HEK293 (cell line): ENCODE results near the gene COMMD6.

Source experiments
- BCL11A ChIP-seq: fragments of 450-650 bp; formaldehyde crosslinking; IDR thresholded peaks from 2 replicates; pipeline ENCODE4 v1.5.1; 2016; ENCODE audit warnings: low read depth, missing biosample characterization, missing genetic modification characterization
- GLI2 ChIP-seq: fragments of 450-650 bp; formaldehyde crosslinking; IDR thresholded peaks from 2 replicates; pipeline ENCODE4; 2017; ENCODE audit warnings: missing biosample characterization, missing genetic modification characterization, low read depth, borderline replicate concordance
- GLI4 ChIP-seq: fragments of 450-650 bp; formaldehyde crosslinking; IDR thresholded peaks from 2 replicates; pipeline ENCODE4 v1.5.1; 2016; ENCODE audit warnings: missing biosample characterization, missing genetic modification characterization
- KLF7 ChIP-seq: fragments of 450-650 bp; formaldehyde crosslinking; IDR thresholded peaks from 2 replicates; pipeline ENCODE4 v1.5.1; 2016; ENCODE audit warnings: missing biosample characterization, missing genetic modification characterization, borderline replicate concordance
- MEIS1 ChIP-seq: sonication (generic); formaldehyde crosslinking; IDR thresholded peaks from 2 replicates; pipeline ENCODE4 v1.8.1; 2022; ENCODE audit warnings: missing genetic modification reagents, mild to moderate bottlenecking, borderline replicate concordance
- RBAK ChIP-seq: fragments of 450-650 bp; formaldehyde crosslinking; IDR thresholded peaks from 2 replicates; pipeline ENCODE4 v1.5.1; 2016; ENCODE audit warnings: missing biosample characterization, missing genetic modification characterization
- SP3 ChIP-seq: fragments of 450-650 bp; formaldehyde crosslinking; IDR thresholded peaks from 2 replicates; pipeline ENCODE4 v1.5.1; 2016; ENCODE audit warnings: missing biosample characterization, missing genetic modification characterization
- YY1 ChIP-seq: fragments of 450-650 bp; formaldehyde crosslinking; IDR thresholded peaks from 2 replicates; pipeline ENCODE4 v1.5.1; 2018; ENCODE audit warnings: missing biosample characterization, missing genetic modification characterization
- ZBTB20 ChIP-seq: fragments of 450-650 bp; formaldehyde crosslinking; IDR thresholded peaks from 2 replicates; pipeline ENCODE4 v1.5.1; 2016; ENCODE audit warnings: missing biosample characterization, missing genetic modification characterization
- ZBTB49 ChIP-seq: fragments of 450-650 bp; formaldehyde crosslinking; IDR thresholded peaks from 2 replicates; pipeline ENCODE4 v1.5.1; 2016; ENCODE audit warnings: missing biosample characterization, missing genetic modification characterization, low read depth
- ZNF114 ChIP-seq: fragments of 450-650 bp; formaldehyde crosslinking; IDR thresholded peaks from 2 replicates; pipeline ENCODE4 v1.5.0; 2017; ENCODE audit warnings: missing biosample characterization, missing genetic modification characterization
- ZNF202 ChIP-seq: fragments of 450-650 bp; formaldehyde crosslinking; IDR thresholded peaks from 2 replicates; pipeline ENCODE4 v1.5.1; 2016; ENCODE audit warnings: missing biosample characterization, missing genetic modification characterization, borderline replicate concordance
- ZNF214 ChIP-seq: fragments of 450-650 bp; formaldehyde crosslinking; IDR thresholded peaks from 2 replicates; pipeline ENCODE4 v1.5.1; 2017; ENCODE audit warnings: missing biosample characterization, mild to moderate bottlenecking, missing genetic modification characterization, borderline replicate concordance
- ZNF248 ChIP-seq: fragments of 450-650 bp; formaldehyde crosslinking; IDR thresholded peaks from 2 replicates; pipeline ENCODE4 v1.5.1; 2017; ENCODE audit warnings: missing biosample characterization, missing genetic modification characterization
- ZNF350 ChIP-seq: fragments of 450-650 bp; formaldehyde crosslinking; IDR thresholded peaks from 2 replicates; pipeline ENCODE4 v1.5.0; 2017; ENCODE audit warnings: missing biosample characterization, mild to moderate bottlenecking, missing genetic modification characterization
- ZNF404 ChIP-seq: fragments of 450-650 bp; formaldehyde crosslinking; IDR thresholded peaks from 2 replicates; pipeline ENCODE4 v1.5.1; 2017; ENCODE audit warnings: missing biosample characterization, missing genetic modification characterization
- ZNF600 ChIP-seq: fragments of 450-650 bp; formaldehyde crosslinking; IDR thresholded peaks from 2 replicates; pipeline ENCODE4 v1.5.1; 2016; ENCODE audit warnings: missing biosample characterization, missing genetic modification characterization
- ZNF660 ChIP-seq: fragments of 450-650 bp; IDR thresholded peaks from 2 replicates; pipeline ENCODE4 v1.5.1; 2018; ENCODE audit warnings: missing biosample characterization, mild to moderate bottlenecking, missing genetic modification characterization
- ZNF664 ChIP-seq: fragments of 450-650 bp; formaldehyde crosslinking; IDR thresholded peaks from 2 replicates; pipeline ENCODE4 v1.5.1; 2016; ENCODE audit warnings: missing biosample characterization, missing genetic modification characterization
- ZNF677 ChIP-seq: fragments of 450-650 bp; IDR thresholded peaks from 2 replicates; pipeline ENCODE4 v1.5.0; 2018; ENCODE audit warnings: missing biosample characterization, mild to moderate bottlenecking, missing genetic modification characterization, moderate library complexity
- ZNF692 ChIP-seq: fragments of 450-650 bp; formaldehyde crosslinking; IDR thresholded peaks from 2 replicates; pipeline ENCODE4 v1.5.1; 2016; ENCODE audit warnings: missing biosample characterization, missing genetic modification characterization
- ZNF701 ChIP-seq: fragments of 450-650 bp; formaldehyde crosslinking; IDR thresholded peaks from 2 replicates; pipeline ENCODE4 v1.5.1; 2016; ENCODE audit warnings: missing biosample characterization, missing genetic modification characterization
- ZNF776 ChIP-seq: fragments of 450-650 bp; formaldehyde crosslinking; IDR thresholded peaks from 2 replicates; pipeline ENCODE4 v1.5.0; 2017; ENCODE audit warnings: missing biosample characterization, missing genetic modification characterization, borderline replicate concordance
- ZNF785 ChIP-seq: fragments of 450-650 bp; formaldehyde crosslinking; IDR thresholded peaks from 2 replicates; pipeline ENCODE4 v1.5.1; 2016; ENCODE audit warnings: missing biosample characterization, missing genetic modification characterization
- ZNF843 ChIP-seq: fragments of 450-650 bp; formaldehyde crosslinking; IDR thresholded peaks from 2 replicates; pipeline ENCODE4 v1.5.1; 2016; ENCODE audit warnings: missing biosample characterization, missing genetic modification characterization
- TF ChIP-seq, protein P1 (sequence below): IDR thresholded peaks from 2 replicates; pipeline ENCODE4 v1.6.1; 2011; ENCODE audit warnings: mild to moderate bottlenecking, low read depth, low read length, borderline replicate concordance
- TF ChIP-seq, protein P2 (sequence below): fragments of 450-650 bp; formaldehyde crosslinking; IDR thresholded peaks from 2 replicates; pipeline ENCODE4 v1.5.1; 2017; ENCODE audit warnings: missing biosample characterization, missing genetic modification characterization
- TF ChIP-seq, protein P3 (sequence below): fragments of 450-650 bp; formaldehyde crosslinking; IDR thresholded peaks from 2 replicates; pipeline ENCODE4 v1.5.1; 2016; ENCODE audit warnings: missing biosample characterization, missing genetic modification characterization
- TF ChIP-seq, protein P4 (sequence below): fragments of 450-650 bp; formaldehyde crosslinking; IDR thresholded peaks from 2 replicates; pipeline ENCODE4 v1.5.1; 2017; ENCODE audit warnings: missing biosample characterization, missing genetic modification characterization

COMMD6 gene

GRCh38 chr13:75480671-75481175 lies 56.9 kb downstream of the COMMD6 start (continued):
- TF ChIP-seq ZNF701 (tag by site-specific recombination), result no peak
- no peak for TF ChIP-seq ZNF677 (tag by site-specific recombination)
- no peak for TF ChIP-seq ZNF202
- no peak for TF ChIP-seq ZNF404 (tag by site-specific recombination)
- TF ChIP-seq KLF7 (tag by site-specific recombination), result peak; percentile 86
- TF ChIP-seq ZNF600, result peak; percentile 97
- peak; percentile 98 for TF ChIP-seq GLI4 (tag by site-specific recombination)
- TF ChIP-seq ZNF776 (tag by site-specific recombination), result no peak
- no peak for TF ChIP-seq ZNF248 (tag by site-specific recombination)
- TF ChIP-seq ZNF843 (tag by site-specific recombination), result peak; percentile 72
- TF ChIP-seq ZBTB20 (tag by site-specific recombination), result peak; percentile 23; the same call in 1 of the 2 replicates
- TF ChIP-seq, protein P1, sequence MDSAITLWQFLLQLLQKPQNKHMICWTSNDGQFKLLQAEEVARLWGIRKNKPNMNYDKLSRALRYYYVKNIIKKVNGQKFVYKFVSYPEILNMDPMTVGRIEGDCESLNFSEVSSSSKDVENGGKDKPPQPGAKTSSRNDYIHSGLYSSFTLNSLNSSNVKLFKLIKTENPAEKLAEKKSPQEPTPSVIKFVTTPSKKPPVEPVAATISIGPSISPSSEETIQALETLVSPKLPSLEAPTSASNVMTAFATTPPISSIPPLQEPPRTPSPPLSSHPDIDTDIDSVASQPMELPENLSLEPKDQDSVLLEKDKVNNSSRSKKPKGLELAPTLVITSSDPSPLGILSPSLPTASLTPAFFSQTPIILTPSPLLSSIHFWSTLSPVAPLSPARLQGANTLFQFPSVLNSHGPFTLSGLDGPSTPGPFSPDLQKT, result no peak
- TF ChIP-seq ZNF350, result no peak
- TF ChIP-seq, protein P2, sequence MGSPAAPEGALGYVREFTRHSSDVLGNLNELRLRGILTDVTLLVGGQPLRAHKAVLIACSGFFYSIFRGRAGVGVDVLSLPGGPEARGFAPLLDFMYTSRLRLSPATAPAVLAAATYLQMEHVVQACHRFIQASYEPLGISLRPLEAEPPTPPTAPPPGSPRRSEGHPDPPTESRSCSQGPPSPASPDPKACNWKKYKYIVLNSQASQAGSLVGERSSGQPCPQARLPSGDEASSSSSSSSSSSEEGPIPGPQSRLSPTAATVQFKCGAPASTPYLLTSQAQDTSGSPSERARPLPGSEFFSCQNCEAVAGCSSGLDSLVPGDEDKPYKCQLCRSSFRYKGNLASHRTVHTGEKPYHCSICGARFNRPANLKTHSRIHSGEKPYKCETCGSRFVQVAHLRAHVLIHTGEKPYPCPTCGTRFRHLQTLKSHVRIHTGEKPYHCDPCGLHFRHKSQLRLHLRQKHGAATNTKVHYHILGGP (tag by site-specific recombination), result peak; percentile 94
- no peak for TF ChIP-seq ZBTB49 (tag by site-specific recombination)
- TF ChIP-seq ZNF664 (tag by site-specific recombination), result no peak
- TF ChIP-seq RBAK (tag by site-specific recombination), result no peak
- no peak for TF ChIP-seq ZNF114
- peak; percentile 69; the same call in 1 of the 2 replicates for TF ChIP-seq BCL11A
- no peak for TF ChIP-seq SP3 (tag by site-specific recombination)
- TF ChIP-seq ZNF660 (tag by site-specific recombination), result peak; percentile 44; the same call in 1 of the 2 replicates
- TF ChIP-seq ZNF692 (tag by site-specific recombination), result peak; percentile 76
- no peak for TF ChIP-seq ZNF214
- TF ChIP-seq, protein P3, sequence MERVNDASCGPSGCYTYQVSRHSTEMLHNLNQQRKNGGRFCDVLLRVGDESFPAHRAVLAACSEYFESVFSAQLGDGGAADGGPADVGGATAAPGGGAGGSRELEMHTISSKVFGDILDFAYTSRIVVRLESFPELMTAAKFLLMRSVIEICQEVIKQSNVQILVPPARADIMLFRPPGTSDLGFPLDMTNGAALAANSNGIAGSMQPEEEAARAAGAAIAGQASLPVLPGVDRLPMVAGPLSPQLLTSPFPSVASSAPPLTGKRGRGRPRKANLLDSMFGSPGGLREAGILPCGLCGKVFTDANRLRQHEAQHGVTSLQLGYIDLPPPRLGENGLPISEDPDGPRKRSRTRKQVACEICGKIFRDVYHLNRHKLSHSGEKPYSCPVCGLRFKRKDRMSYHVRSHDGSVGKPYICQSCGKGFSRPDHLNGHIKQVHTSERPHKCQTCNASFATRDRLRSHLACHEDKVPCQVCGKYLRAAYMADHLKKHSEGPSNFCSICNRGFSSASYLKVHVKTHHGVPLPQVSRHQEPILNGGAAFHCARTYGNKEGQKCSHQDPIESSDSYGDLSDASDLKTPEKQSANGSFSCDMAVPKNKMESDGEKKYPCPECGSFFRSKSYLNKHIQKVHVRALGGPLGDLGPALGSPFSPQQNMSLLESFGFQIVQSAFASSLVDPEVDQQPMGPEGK, result peak; percentile 70
- no peak for TF ChIP-seq YY1 (tag by site-specific recombination)
- no peak for TF ChIP-seq GLI2 (tag by site-specific recombination)
- TF ChIP-seq ZNF785, result peak; percentile 93
- TF ChIP-seq MEIS1 (CRISPR knock-in tag), result no peak
- TF ChIP-seq, protein P4, sequence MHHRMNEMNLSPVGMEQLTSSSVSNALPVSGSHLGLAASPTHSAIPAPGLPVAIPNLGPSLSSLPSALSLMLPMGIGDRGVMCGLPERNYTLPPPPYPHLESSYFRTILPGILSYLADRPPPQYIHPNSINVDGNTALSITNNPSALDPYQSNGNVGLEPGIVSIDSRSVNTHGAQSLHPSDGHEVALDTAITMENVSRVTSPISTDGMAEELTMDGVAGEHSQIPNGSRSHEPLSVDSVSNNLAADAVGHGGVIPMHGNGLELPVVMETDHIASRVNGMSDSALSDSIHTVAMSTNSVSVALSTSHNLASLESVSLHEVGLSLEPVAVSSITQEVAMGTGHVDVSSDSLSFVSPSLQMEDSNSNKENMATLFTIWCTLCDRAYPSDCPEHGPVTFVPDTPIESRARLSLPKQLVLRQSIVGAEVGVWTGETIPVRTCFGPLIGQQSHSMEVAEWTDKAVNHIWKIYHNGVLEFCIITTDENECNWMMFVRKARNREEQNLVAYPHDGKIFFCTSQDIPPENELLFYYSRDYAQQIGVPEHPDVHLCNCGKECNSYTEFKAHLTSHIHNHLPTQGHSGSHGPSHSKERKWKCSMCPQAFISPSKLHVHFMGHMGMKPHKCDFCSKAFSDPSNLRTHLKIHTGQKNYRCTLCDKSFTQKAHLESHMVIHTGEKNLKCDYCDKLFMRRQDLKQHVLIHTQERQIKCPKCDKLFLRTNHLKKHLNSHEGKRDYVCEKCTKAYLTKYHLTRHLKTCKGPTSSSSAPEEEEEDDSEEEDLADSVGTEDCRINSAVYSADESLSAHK (tag by site-specific recombination), result peak; percentile 49; the same call in 1 of the 2 replicates
